Left renal pelvis (tissue), 4 donors: ENCODE results near the gene LIX1L. TPM values are rescaled to one million over a fixed set of nuclear protein-coding genes. Genes with fewer than 3 reads are reported as not detected.

Experiments used
- DNase-seq, 4 donors: peaks; one replicate each; pipeline ENCODE4 v3.0.0-alpha.2; 2013; ENCODE audit warnings: low read depth in 4 of 4, low spot score in 3 of 4
- polyA plus RNA-seq, 4 donors: library from polyadenylated mRNA; unstranded; fragments of 120-200 nt; gene quantifications; one replicate each; pipeline ENCODE4 v1.2.1, GENCODE V29; 2013; ENCODE audit not compliant: insufficient read length in 4 of 4

LIX1L gene
- polyA plus RNA-seq, 4 donors, result 21.6 to 58.4 (median 30.7) TPM

DNA sequence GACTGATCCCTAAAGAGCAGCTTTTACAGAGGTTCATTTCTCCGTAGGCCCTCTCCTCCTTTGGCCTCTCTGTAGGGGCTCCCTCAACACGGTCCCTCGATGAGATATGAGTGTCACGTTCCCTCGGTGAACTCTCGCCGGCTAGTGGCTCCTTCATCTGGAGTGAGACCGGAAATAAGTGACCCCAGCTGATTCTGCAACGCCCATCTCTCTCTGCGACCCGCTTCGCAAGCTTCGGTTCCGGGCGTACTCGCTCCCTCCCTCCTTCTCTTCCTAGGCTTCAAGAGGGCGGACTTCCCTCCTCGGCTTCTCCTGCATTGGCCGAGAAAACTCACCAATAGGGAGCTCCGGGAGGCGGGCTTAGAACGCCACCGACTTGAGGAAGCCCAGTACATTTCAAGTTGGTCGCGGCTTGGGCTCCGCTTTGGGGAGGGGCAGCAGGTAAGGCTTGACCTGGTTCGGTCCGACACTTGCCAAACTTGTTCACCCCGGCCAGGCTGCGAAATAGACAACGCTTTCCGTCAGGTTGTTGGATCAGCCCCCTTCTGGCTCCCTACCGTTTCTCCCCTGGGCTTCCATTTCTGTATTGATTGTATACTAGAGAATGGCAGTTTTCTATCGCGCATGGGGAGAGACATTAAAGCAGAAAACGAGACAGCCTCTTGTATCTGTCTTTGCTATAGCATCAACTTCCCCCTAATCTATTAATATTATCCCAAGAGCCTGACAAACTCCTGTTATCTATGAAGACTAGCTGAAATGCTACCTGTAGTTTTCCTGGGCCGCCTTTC lies 6.7 kb upstream of the LIX1L start, which contains the start of the genes ANKRD34A and POLR3GL:
TSS of gene ANKRD34A (minus strand) at position 248 of the 791 bp plus-strand sequence. CDS start 2,816 bp downstream, outside the sequence.
TSS of gene POLR3GL (plus strand) at position 363 of the 791 bp plus-strand sequence. CDS start 10,176 bp downstream, outside the sequence.
- peak; percentile 90 to 97 (median 92) for DNase-seq

GRCh38 chr1:145963265-145964019 lies 5.6 kb upstream of the LIX1L start:
- no peak for DNase-seq

DNA sequence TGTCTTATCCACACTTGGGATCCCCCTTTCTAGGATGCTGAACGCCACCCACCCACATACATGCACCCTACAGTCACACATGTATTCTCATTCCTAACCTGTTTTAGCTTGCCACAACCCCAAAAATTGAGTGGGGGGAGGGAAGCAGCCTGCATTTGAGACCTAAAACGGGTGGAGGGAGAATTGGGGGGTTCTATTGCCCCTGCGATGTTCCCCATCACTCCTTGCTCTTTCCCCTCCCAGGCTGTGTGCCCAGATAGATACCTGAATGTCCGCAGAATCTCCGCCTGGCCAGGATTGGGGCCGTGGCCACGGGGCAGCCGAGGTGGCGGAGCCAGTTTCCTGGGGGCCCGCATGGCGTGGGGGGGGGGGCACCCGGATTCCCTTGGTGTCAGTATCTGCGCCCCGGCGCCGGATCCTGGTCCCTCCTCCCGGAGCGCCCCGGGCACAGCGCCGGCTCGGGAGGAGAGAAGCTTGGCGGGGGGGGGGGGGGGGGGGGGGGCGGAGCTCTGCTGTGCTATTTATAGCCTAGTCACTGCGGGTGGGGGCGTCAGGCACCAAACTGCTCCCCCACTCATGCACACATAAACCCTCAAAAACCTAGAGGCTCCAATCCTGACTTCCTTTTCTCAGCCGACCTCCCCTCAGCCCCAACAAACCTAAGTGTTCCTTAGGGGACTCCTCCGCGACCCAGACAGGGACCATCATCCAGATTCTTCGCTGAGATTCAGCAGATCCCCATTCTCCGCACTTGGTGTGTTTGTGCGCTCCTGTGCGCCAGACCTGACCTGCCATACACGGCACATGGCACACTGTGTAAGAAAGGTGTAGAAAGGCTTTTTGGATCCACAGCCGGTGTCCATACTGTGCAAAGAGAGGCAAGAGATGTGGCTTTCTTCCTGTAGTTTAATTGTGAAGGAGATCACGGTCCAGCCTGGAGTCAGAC lies 4.6 kb upstream of the LIX1L start:
- no peak for DNase-seq

DNA sequence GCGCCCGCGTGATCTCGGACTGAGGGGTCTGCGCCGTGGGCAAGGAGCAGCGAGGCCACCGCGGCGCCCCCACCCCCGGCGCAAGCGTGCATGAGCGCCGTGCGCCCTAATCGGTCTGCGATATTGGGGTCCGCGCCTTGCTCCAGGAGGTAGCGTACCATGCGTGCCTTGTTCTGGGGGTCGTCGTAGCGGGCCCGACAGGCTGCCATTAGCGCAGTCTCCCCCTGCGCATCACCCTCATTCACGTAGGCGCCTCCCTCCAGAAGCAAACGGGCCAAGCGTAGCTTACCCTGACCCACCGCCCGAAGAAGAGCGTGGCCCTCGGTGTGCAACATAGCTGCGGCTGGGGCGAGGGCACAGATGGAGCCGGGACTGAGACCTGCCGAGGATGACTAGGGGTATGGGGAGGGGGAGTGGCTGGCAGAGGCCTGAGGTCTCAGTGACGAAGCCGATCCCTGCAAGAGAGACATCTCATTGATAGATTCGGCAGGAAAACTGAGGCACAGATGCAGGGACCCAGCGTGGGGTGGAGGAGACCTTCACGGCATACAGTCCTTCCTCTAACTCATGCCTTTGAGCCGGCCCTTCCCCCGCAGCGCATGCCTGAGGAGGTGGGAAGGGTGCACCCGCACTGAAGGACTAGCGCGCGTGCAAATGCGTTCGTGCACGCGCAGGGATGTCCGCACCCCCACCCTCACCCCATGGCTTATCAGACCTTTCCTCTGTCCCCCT lies 3.8 kb upstream of the LIX1L start:
- DNase-seq, result no peak

GRCh38 chr1:145961109-145961424 lies 3.2 kb upstream of the LIX1L start:
- DNase-seq, result no peak

DNA sequence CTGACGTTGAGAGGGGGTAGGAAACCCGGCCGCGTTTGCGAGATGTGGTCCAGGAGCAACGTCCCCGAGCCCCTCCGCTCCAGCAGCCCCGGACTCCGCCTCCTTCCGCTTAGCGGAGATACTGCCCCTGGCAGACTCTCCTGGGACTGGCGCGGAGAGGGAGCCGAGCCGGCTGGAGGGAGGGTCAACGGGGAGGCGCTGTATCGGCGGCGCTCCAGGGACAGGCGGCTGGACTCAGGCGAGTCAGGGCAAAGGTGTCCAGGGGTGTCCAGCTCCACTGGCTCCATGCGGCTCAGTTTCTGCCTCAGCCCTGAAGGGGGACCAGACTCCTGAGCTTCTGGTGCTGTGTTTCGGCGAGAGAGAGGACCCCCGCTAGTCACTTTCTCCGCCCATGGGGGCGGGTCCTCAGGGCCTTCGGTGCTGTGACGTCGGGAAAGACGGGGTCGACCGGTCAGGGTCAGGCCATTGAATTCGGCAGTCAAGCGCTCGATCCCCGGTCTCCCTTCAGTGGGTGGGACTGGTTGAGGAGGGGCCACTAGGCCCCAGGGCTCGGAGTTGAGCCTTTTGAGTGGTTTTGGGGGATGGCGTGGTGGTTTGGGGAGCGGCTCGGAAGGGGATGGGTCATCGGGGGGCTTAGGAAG lies 2.8 kb upstream of the LIX1L start:
- DNase-seq, result peak in 1 of 4 donors; percentile 78

DNA sequence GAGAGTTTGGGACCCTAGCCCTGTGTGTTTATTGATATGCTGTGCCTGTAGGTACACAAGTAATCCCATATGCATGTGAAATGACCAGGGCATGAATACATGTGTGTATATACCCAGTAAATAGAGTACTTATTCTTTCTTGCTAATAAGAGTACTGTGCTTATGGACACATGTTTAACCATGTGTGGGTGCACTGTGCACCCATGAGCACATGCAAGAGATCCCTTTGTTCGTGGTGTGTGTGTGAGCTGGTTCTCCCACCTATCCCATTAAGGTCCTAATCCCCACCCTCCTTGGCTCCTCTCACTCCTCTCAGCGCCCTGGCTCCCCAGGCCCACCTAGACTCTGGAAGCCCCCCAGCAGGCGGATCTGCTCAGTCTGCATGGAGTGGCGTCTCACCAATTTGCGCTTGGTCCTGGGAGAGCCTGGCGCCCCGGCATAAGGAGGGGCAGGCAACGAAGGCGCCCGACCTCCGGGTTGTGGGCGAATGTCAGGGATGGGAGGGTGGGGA lies 2.2 kb upstream of the LIX1L start:
- no peak for DNase-seq

- no peak for DNase-seq
These were observed 1.5 kb upstream of the LIX1L start for GRCh38 chr1:145959333-145959732.

DNA sequence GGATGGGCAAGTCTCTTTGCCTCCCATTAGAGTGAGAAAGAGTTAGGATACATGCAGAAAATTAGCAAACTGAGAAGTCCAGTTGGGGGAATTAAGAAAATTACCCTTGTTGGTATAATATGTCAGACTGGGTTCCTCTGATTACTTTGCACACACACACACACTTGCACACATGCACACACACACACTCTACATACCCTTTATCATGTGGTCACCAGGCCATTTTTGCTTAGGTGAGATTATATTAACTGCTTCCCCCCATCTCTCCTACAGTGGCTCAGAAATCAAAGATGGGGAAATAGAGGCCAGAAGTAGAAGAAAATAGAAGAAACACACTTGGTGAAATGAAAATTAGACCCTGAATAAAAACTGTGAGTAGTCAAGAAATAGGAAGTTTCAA lies 917 bp upstream of the LIX1L start:
- DNase-seq, result no peak

DNA sequence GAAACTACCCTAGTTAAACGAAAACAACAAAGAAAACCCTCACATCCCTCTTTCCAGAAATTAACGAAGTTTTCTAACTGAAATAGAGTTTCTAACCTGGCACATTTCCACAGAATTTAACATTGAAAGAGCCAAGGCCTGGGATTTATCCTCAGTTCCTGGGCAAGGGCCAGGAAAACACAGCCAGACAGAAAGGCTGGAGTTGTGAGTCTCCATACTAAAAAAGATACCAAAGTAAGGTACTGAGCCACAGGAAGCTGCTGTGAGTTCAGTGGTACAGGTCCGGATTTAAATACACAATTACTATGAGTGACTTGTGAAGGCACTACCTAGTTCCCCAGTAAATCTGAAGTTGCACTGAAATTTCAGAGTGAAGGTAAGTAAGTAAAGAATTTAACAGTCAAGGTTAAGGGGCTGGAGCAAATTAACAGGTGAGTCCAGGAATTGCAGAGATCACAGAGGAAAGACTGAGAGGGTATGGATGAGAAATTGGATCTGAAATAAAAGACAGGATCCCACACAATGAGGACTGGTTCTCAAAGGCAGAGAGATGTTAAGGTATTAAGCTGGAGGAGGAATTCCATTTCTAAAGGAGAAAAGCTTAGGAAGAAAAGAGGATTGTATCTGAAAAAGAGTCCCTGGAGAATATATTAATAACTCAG lies 905 bp downstream of the LIX1L start:
- DNase-seq, result no peak

DNA sequence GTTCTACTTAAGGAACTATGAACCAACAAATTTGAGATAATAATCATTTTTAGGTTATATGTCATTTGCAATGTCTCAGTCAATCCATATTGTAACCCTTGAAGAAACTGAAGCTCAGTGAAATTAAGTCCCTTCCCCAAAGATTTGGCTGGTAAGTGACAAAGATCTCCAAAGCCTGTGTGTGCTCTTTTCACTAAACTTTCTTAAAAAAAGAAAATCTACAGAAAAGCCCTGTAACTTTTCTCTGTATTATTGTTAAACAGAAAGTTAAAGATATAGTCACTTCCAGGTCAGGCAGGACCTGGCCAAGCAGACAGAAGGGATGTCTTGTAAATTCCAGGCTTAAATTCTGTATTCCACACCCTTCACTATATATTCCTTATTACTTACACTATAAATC lies 1.5 kb downstream of the LIX1L start:
- no peak for DNase-seq

DNA sequence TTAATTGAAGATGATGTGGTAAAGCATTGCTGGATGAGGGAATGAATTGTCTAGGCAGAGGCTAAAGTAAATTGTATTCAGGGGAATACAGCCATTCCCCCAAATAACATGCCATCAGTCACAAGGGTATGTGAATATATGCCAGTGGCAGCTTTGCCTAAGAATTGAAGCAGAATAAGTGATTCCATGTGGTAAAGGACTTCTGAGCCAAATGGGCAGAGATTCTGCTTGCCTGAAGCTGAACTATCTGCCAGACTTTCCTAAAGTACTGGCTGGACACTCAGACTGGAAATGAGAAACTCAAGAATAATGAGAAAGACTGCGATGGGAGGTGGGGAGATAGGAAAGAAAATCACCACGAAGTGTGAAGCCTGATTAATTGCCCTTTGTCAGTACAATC lies 2.4 kb downstream of the LIX1L start:
- DNase-seq, result no peak

- no peak for DNase-seq
These were observed 4.0 kb downstream of the LIX1L start for GRCh38 chr1:145953861-145954260.

DNA sequence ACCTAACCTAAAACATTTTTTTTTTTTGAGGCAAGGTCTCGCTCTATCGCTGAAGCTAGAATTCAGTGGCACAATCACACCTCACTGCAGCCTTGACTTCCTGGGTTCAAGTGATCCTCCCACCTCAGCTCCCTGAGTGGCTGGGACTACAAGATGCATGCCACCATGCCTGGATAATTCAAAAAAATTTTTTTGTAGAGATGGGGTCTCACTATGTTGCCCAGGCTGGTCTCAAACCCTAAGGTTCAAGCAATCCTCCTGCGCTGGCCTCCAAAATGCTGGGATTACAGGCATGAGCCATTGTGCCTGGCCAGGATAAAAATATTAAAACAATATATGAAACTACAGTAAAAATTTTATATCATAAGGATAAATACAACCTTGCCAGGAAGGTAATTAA lies 4.9 kb downstream of the LIX1L start:
- DNase-seq, result no peak

GRCh38 chr1:145951526-145951925 lies 6.3 kb downstream of the LIX1L start:
- DNase-seq, result no peak

- no peak for DNase-seq
These were observed 8.6 kb downstream of the LIX1L start for GRCh38 chr1:145949219-145949618.

DNA sequence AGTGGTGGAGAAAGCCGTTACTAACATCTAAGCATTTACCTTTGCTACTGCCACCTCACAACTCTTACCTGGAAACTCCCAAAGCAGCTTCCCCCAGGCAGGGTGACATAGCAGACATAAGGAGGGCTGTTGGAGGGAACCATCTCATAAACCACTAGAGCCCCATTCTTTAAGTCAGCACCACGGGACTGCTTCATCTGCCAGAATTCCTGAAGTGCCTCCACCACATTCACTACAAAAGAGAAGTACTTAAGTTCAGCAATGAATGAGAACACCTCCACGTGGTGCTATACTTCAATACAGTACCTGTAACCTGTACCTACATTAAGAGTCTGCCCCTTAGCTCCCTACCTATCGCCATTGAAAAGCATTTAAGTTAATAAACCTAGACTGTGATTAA lies 10.3 kb downstream of the LIX1L start:
- DNase-seq, result no peak

- no peak for DNase-seq
These were observed 11.3 kb downstream of the LIX1L start for GRCh38 chr1:145946477-145946986.

GRCh38 chr1:145944532-145944931 lies 13.3 kb downstream of the LIX1L start:
- no peak for DNase-seq
